ENCODE measurements around the gene HMGA1.

Gene HMGA1

DNA sequence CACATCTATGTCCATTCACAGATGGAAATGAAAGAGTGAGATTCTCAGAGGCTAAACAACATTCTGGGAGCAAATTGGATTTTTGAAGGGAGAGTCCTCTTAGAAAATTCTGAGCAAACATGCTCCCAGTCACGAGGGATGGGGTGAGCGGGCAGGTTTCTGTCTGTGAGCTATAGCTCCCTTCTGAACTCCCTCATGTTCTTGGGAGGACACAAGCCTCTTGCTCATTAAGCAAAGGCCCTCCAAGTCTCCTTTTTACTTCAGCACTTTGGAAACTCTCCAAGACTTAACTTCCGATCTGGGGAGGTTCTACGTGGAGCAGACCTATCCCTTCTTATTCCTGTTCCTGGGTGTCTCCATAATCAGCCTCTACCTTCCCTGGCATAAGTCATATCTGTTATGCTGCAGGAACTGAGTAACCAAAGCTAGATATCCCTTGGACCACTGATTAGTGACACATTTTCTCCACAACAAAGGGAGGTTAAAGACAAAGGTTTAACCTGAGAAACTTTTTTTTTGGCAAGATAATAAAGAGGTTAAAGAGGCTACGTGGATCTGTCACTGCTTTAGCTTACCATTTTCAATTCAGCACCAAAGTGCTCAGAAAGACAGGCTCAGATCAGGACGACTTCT is 45.1 kb downstream of the HMGA1 start:
- no peak overlapping the region for H3K27ac ChIP-seq
- TF ChIP-seq, protein P1, sequence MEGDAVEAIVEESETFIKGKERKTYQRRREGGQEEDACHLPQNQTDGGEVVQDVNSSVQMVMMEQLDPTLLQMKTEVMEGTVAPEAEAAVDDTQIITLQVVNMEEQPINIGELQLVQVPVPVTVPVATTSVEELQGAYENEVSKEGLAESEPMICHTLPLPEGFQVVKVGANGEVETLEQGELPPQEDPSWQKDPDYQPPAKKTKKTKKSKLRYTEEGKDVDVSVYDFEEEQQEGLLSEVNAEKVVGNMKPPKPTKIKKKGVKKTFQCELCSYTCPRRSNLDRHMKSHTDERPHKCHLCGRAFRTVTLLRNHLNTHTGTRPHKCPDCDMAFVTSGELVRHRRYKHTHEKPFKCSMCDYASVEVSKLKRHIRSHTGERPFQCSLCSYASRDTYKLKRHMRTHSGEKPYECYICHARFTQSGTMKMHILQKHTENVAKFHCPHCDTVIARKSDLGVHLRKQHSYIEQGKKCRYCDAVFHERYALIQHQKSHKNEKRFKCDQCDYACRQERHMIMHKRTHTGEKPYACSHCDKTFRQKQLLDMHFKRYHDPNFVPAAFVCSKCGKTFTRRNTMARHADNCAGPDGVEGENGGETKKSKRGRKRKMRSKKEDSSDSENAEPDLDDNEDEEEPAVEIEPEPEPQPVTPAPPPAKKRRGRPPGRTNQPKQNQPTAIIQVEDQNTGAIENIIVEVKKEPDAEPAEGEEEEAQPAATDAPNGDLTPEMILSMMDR (IDR thresholded peaks at IDR 0.05), result no peak
- no peak overlapping the region for H3K4me3 ChIP-seq
- DNase-seq (ENCODE audit: low spot score), result no peak

DNA sequence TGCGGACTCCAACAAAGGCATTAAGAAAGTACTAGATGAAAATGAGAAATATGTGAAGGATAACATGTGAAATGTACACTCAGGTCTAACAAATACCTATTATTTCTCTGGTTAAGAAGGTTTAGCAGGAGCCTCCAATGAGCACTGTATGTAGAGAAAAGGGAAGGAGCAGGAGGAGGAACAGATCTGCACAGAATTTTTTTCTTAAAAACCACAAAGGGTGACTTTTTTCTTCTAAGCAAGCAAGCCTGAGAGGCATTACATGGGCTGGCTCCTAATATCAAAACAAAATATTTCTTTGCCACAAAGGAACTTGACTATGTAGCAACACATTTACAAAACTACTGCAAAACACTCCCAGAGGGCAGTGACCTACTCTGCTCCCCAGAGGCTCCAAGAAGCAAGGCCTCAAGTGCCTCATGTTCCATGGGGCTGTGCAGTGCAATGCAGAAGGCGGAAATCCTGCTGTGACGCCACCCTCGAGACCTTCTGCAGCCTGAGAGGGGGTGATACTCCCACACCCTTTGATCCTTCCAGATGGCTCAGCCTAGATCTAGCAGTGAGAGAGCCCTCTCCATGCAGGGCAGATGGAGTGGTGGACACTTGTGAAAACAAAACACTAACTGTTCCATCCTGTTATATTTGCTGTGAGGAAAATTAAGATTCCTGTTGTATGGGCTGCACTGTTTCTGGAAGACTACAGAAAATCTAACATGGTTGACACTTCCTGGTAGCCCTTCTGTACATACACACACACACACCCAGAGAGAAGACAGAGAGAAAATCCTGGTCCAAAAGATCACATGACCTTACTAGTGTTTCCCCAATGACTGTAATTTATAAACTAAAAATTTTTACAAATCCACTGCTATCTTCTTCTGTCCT is 48.1 kb downstream of the HMGA1 start:
- TF ChIP-seq, protein P1 (IDR thresholded peaks at IDR 0.05), result no peak
- Histone ChIP-seq H3K27ac (peak overlapping the region in 1 of 2 donors; percentile 70), H3K4me3 (peak overlapping the region; percentile 3)
- DNase-seq (ENCODE audit: low spot score), result no peak

DNA sequence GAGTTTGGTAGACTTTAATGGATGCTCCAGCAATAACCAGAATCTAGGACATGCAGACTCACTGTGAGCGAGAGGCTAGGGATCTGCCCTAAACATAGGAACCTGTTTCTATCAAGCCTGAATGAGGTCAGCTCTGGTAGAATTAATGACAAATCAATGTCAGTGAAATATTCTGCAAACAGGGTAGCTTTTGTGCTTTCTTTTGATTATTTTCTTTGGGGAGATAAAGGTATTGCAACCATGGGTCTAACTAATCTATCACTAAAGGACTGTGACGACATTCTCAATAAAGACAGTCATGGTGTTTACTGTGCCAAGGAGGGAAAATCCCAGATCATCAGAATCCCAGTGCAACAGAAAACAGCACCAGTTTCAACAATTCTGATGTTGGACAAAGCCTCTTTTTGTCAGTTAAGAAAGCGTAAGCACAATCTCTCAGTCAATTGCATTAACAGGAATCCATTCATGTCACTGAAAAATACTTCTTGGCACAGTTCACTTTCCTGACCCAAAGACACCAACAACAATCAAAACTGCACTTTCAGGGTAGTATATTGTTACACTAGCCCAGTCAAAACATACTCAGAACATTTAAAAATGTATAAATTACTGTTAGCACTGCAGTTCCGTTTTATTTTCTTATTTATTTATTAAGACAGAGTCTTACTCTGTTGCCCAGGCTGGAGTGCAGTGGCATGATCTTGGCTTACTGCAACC is 48.9 kb downstream of the HMGA1 start:
- Histone ChIP-seq H3K27ac (peak overlapping the region in 1 of 2 donors; percentile 70), H3K4me3 (no peak overlapping the region)
- no peak for DNase-seq (ENCODE audit: low spot score)
- TF ChIP-seq, protein P1 (IDR thresholded peaks at IDR 0.05), result no peak

DNA sequence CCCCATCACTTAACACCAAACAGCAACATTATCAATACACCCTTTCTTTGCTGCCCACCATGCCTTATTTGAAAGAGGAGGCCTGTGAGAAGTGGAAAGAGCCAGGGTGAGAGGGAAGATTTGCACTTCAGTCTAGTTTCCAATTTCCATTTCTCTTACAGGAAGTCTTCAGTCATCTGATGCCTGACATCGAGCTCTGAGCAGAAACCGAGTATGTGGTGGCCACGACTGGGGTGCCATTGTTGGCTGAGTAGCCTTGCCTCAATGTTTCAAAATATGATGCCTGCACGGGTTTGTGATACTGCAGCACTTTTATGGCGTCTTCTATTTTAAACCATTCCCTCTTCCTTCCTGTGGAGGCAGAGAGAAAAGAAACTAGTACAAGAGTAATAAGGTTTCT is 51.9 kb downstream of the HMGA1 start:
- no peak for DNase-seq (ENCODE audit: low spot score)
- TF ChIP-seq, protein P1 (IDR thresholded peaks at IDR 0.05), result no peak
- Histone ChIP-seq H3K4me3 (no peak overlapping the region), H3K27ac (peak overlapping the region in 1 of 2 donors; percentile 20)

DNA sequence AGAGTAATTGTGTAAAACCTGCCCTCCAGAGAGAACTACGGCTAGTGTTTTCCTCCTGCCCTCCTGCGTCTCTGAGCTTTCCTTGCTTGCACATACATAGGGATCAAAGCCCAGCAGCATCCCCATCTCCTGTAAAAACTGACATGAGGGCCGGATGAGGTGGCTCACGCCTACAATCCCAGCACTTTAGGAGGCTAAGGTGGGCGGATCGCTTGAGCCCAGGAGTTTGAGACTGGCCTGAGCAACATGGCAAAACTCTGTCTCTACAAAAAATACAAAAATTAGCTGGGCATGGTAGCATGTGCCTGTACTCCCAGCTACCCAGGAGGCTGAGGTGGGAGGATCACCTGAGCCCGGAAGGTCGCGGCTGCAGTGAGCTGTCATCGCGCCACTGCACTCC is 52.5 kb downstream of the HMGA1 start:
- Histone ChIP-seq H3K27ac (no peak overlapping the region), H3K4me3 (no peak overlapping the region)
- DNase-seq (ENCODE audit: low spot score), result no peak
- TF ChIP-seq, protein P1 (IDR thresholded peaks at IDR 0.05), result no peak

DNA sequence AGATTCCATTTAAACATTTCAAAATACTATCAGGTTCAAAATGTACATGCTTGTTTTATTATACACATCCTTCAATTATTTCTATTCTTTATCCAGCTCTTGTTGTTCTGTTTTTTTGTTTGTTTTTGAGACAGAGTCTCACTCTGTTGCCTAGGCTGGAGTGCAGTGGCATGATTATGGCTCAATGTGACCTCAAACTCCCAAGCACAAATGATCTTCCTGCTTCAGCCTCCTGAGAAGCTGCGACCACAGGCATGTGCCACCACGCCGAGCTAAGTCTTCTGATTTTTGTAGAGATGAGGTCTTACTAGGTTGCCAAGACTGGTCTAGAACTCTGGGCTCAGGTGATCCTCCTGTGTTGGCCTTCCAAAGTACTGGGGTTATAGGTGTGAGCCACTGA is 56.3 kb downstream of the HMGA1 start:
- Histone ChIP-seq H3K27ac (no peak overlapping the region), H3K4me3 (no peak overlapping the region)
- TF ChIP-seq, protein P1 (IDR thresholded peaks at IDR 0.05), result no peak
- no peak for DNase-seq (ENCODE audit: low spot score)
